Sigmoid colon (tissue), 4 donors: ENCODE results near the gene CX3CL1.

Experiments
- CTCF ChIP-seq, 4 experiments: fragments of 450-650 bp in 3 of 4; fragments of 200-600 bp in 1 of 4; IDR thresholded peaks; one replicate each; pipeline ENCODE4 v1.5.1; 2016 to 2019; ENCODE audit warnings: antibody characterized with exemption in 4 of 4, mild to moderate bottlenecking in 3 of 4, moderate library complexity in 2 of 4
- EP300 ChIP-seq, 4 donors: sonication (generic); formaldehyde crosslinking; IDR thresholded peaks; one replicate each; pipeline ENCODE4 v1.6.1; 2017; ENCODE audit warnings: antibody characterized with exemption in 4 of 4
- POLR2A ChIP-seq, 2 donors: fragments of 450-650 bp; IDR thresholded peaks; one replicate each; pipeline ENCODE4 v1.6.1; 2016; ENCODE audit warnings: antibody characterized with exemption in 2 of 2, mild to moderate bottlenecking in 2 of 2, moderate library complexity in 2 of 2

GRCh38 chr16:57364143-57364542, 8.1 kb upstream of the CX3CL1 start:
- no peak for TF ChIP-seq CTCF (IDR thresholded peaks at IDR 0.05)
- TF ChIP-seq POLR2A (IDR thresholded peaks at IDR 0.05): no peak
- no peak for TF ChIP-seq EP300 (IDR thresholded peaks at IDR 0.05)
